IMR-90 (cell line): Measurements from ENCODE around the gene SH2D4B. TPM values are rescaled to one million over a fixed set of nuclear protein-coding genes. Genes with fewer than 3 reads are reported as not detected.

ENCODE experiments used
- ATAC-seq: fragments of 200-7000 bp; cut with Tn5 transposase; 2 replicates; pipeline ENCODE4 v1.9.1; 2020; ENCODE audit warnings: low read depth, mild to moderate bottlenecking, moderate library complexity
- BruUV-seq: library from RNA; stranded (reverse); fragments of 400-500 nt; replicated peaks from 2 replicates; lab custom pipeline; 2021; lab: Mats Ljungman, UMichigan
- CTCF ChIA-PET: fragments of 300-600 bp; formaldehyde crosslinking; extraction: SDS; loops from one replicate; lab custom pipeline; 2021; ENCODE audit warnings: antibody characterized with exemption; lab: Yijun Ruan, JAX
- POLR2A ChIA-PET: fragments of 300-600 bp; sonication (Branson Sonifier 250); formaldehyde crosslinking; loops from one replicate; lab custom pipeline; 2022; ENCODE audit warnings: antibody characterized with exemption; ENCODE audit not compliant: unreplicated experiment; lab: Charles Lee
- DNase-seq: peaks from one replicate; pipeline ENCODE4 v3.0.0; 2013
- H2AFZ ChIP-seq: replicated peaks from 2 replicates; pipeline ENCODE3; 2013; ENCODE audit warnings: low read length, mild to moderate bottlenecking; ENCODE audit not compliant: poor library complexity
- H2AK5ac ChIP-seq: 2 replicates; pipeline ENCODE4 v1.6.1; 2013; ENCODE audit warnings: low read depth, low read length, inconsistent platforms
- H2AK9ac ChIP-seq: replicated peaks from 2 replicates; pipeline ENCODE3; 2013; ENCODE audit warnings: mild to moderate bottlenecking, low read depth, low read length, moderate library complexity; ENCODE audit not compliant: poor library complexity
- H2BK120ac ChIP-seq: 2 replicates; pipeline ENCODE4 v1.6.1; 2013; ENCODE audit warnings: low read depth, low read length, inconsistent platforms
- H2BK15ac ChIP-seq: 3 replicates; pipeline ENCODE4 v1.6.1; 2013; ENCODE audit warnings: low read depth, low read length, inconsistent platforms
- H2BK20ac ChIP-seq: 2 replicates; pipeline ENCODE4 v1.6.1; 2013; ENCODE audit warnings: low read depth, mild to moderate bottlenecking, inconsistent platforms, low read length, moderate library complexity
- H2BK5ac ChIP-seq: 2 replicates; pipeline ENCODE4 v1.6.1; 2013; ENCODE audit warnings: mild to moderate bottlenecking, low read depth, low read length, inconsistent platforms; ENCODE audit not compliant: poor library complexity, severe bottlenecking
- H3K14ac ChIP-seq: replicated peaks from 2 replicates; pipeline ENCODE4 v1.6.1; 2013; ENCODE audit warnings: low read depth, low read length, inconsistent platforms
- H3K18ac ChIP-seq: 2 replicates; pipeline ENCODE4 v1.6.1; 2013; ENCODE audit warnings: low read depth, low read length, control low read depth
- H3K23ac ChIP-seq: 2 replicates; pipeline ENCODE4 v1.6.1; 2013; ENCODE audit warnings: low read depth, low read length, inconsistent platforms
- H3K27ac ChIP-seq: 2 replicates; pipeline ENCODE4 v1.5.1; 2013; ENCODE audit warnings: mild to moderate bottlenecking, control low read depth, low read length; ENCODE audit not compliant: insufficient read depth
- H3K27me3 ChIP-seq: 2 replicates; pipeline ENCODE4 v1.6.1; 2013; ENCODE audit warnings: low read length; ENCODE audit not compliant: control insufficient read depth, insufficient read depth
- H3K36me3 ChIP-seq: 2 replicates; pipeline ENCODE4 v1.6.1; 2013; ENCODE audit warnings: low read length, mixed read lengths; ENCODE audit not compliant: control insufficient read depth, insufficient read depth
- H3K4ac ChIP-seq: 2 replicates; pipeline ENCODE4 v1.6.1; 2013; ENCODE audit warnings: low read depth, low read length, inconsistent platforms
- H3K4me1 ChIP-seq: 2 replicates; pipeline ENCODE4 v1.6.1; 2013; ENCODE audit warnings: low read length, mixed read lengths; ENCODE audit not compliant: control insufficient read depth, insufficient read depth
- H3K4me2 ChIP-seq: 2 replicates; pipeline ENCODE4 v1.6.1; 2013; ENCODE audit warnings: low read depth, mild to moderate bottlenecking, control low read depth, low read length, moderate library complexity
- H3K4me3 ChIP-seq: 2 replicates; pipeline ENCODE4 v1.5.1; 2013; ENCODE audit warnings: low read depth, mild to moderate bottlenecking, control low read depth, low read length, moderate library complexity; ENCODE audit not compliant: insufficient read depth
- H3K56ac ChIP-seq: 2 replicates; pipeline ENCODE4 v1.6.1; 2013; ENCODE audit warnings: low read length, inconsistent platforms; ENCODE audit not compliant: insufficient read depth; ENCODE audit errors: extremely low read depth
- H3K79me1 ChIP-seq, 2 experiments: 2 replicates each; pipeline ENCODE4 v1.6.1; 2013; ENCODE audit warnings: low read length in 2 of 2, inconsistent platforms in 1 of 2, low read depth in 1 of 2
- H3K9ac ChIP-seq: 2 replicates; pipeline ENCODE4 v1.6.1; 2013; ENCODE audit warnings: low read depth, low read length, control low read depth
- H3K9me1 ChIP-seq: 2 replicates; pipeline ENCODE4 v1.6.1; 2013; ENCODE audit warnings: low read length, inconsistent platforms; ENCODE audit not compliant: insufficient read depth
- H3K9me3 ChIP-seq: 2 replicates; pipeline ENCODE4 v1.6.1; 2013; ENCODE audit warnings: low read length; ENCODE audit not compliant: control insufficient read depth, insufficient read depth
- H4K20me1 ChIP-seq: 2 replicates; pipeline ENCODE4 v1.6.1; 2013; ENCODE audit warnings: low read length, inconsistent platforms; ENCODE audit not compliant: insufficient read depth
- H4K5ac ChIP-seq: 2 replicates; pipeline ENCODE4 v1.6.1; 2013; ENCODE audit warnings: mild to moderate bottlenecking, low read depth, low read length, control low read depth
- H4K8ac ChIP-seq, 2 experiments: 2 replicates each; pipeline ENCODE4 v1.6.1; 2013; ENCODE audit warnings: low read depth in 2 of 2, low read length in 2 of 2, control low read depth in 1 of 2, inconsistent platforms in 1 of 2
- H4K91ac ChIP-seq: 2 replicates; pipeline ENCODE4 v1.6.1; 2013; ENCODE audit warnings: low read depth, low read length, inconsistent platforms; ENCODE audit not compliant: insufficient read depth
- CEBPB ChIP-seq: IDR thresholded peaks from 2 replicates; pipeline ENCODE4 v1.6.1; 2012; ENCODE audit warnings: low read depth, low read length, improper control_type of control experiment
- CHD1 ChIP-seq: IDR thresholded peaks from 2 replicates; pipeline ENCODE4 v1.6.1; 2012; ENCODE audit warnings: low read depth, low read length, improper control_type of control experiment
- USF2 ChIP-seq: fragments of 150-350 bp; IDR thresholded peaks from 2 replicates; pipeline ENCODE4 v1.6.1; 2017; ENCODE audit warnings: mild to moderate bottlenecking, antibody characterized with exemption, low read length, low read depth
- dilution Hi-C: fragments of 300-500 bp; cut with HindIII; formaldehyde crosslinking; loops from one replicate; pipeline ENCODE4 v1.14.3; 2018; ENCODE audit warnings: low sequenced_read_pairs; ENCODE audit not compliant: unreplicated experiment
- in situ Hi-C: fragments of 300-500 bp; cut with MboI; formaldehyde crosslinking; loops from 3 replicates; pipeline ENCODE4 v1.14.3; 2019; ENCODE audit warnings: low sequenced_read_pairs, inconsistent platforms, mixed read lengths
- intact Hi-C: fragments of 100-400 bp; cut with micrococcal nuclease; formaldehyde crosslinking; loops from 2 replicates; pipeline ENCODE4 v1.10.0; 2022
- polyA plus RNA-seq, 3 experiments: library from polyadenylated mRNA; depleted of rRNA; stranded (reverse); fragments of >200 nt; gene quantifications; 2 replicates each; pipeline ENCODE4 v1.2.3, GENCODE V29; 2012; ENCODE audit warnings: low replicate concordance in 1 of 3
- total RNA-seq: library from RNA; depleted of rRNA; stranded (reverse); fragments of >200 nt; gene quantifications from 2 replicates; pipeline ENCODE4 v1.2.3, GENCODE V29; 2012

SH2D4B gene
- total and polyA plus RNA-seq, 2 of the 4 experiments (the other 2 are of a cell fraction): not detected

GRCh38 chr10:80691441-80691840, 153.7 kb downstream of the SH2D4B start:
- H3K27ac ChIP-seq: no peak overlapping the region
- H3K79me1 ChIP-seq: no peaks in the 10 kb centered on the region
- BruUV-seq: no TSS peak
- no peak overlapping the region for H3K18ac ChIP-seq
- no peak overlapping the region for H2BK120ac ChIP-seq
- in situ Hi-C loops (no loop called here), intact Hi-C loops (no loop called here), dilution Hi-C loops (no loop called here)
- H3K9me3 ChIP-seq: no peaks in the 10 kb centered on the region
- no peak overlapping the region for H2AK9ac ChIP-seq
- DNase-seq: no peak
- no peak overlapping the region for H3K56ac ChIP-seq
- no peak for ATAC-seq
- no peak overlapping the region for H2BK20ac ChIP-seq
- no peaks in the 10 kb centered on the region for H3K4me1 ChIP-seq
- no peak overlapping the region for H3K4ac ChIP-seq
- H3K36me3 ChIP-seq: no peaks in the 10 kb centered on the region
- no peak overlapping the region for H3K4me2 ChIP-seq
- TF ChIP-seq CHD1 (no peak), USF2 (no peak), CEBPB (no peak)
- no peak overlapping the region for H2AFZ ChIP-seq
- no peak overlapping the region for H3K9ac ChIP-seq
- no peaks in the 10 kb centered on the region for H3K9me1 ChIP-seq
- H2AK5ac ChIP-seq: no peak overlapping the region
- no peak overlapping the region for H3K23ac ChIP-seq
- H4K20me1 ChIP-seq: no peaks in the 10 kb centered on the region
- no peaks in the 10 kb centered on the region for H3K27me3 ChIP-seq
- ChIA-PET CTCF (no interaction called here), POLR2A (no interaction called here)
- H4K8ac ChIP-seq: no peak overlapping the region
- H2BK15ac ChIP-seq: no peak overlapping the region
- H4K91ac ChIP-seq: no peak overlapping the region
- no peak overlapping the region for H3K4me3 ChIP-seq
- no peak overlapping the region for H4K5ac ChIP-seq
- no peak overlapping the region for H2BK5ac ChIP-seq
- no peak overlapping the region for H3K14ac ChIP-seq
